ENCODE measurements around the gene CDH22. TPM values are rescaled to one million over a fixed set of nuclear protein-coding genes. Genes with fewer than 3 reads are reported as not detected.

The CDH22 gene
- total RNA-seq, 2 donors from 2014 or later: 0.22 to 0.77 TPM

DNA sequence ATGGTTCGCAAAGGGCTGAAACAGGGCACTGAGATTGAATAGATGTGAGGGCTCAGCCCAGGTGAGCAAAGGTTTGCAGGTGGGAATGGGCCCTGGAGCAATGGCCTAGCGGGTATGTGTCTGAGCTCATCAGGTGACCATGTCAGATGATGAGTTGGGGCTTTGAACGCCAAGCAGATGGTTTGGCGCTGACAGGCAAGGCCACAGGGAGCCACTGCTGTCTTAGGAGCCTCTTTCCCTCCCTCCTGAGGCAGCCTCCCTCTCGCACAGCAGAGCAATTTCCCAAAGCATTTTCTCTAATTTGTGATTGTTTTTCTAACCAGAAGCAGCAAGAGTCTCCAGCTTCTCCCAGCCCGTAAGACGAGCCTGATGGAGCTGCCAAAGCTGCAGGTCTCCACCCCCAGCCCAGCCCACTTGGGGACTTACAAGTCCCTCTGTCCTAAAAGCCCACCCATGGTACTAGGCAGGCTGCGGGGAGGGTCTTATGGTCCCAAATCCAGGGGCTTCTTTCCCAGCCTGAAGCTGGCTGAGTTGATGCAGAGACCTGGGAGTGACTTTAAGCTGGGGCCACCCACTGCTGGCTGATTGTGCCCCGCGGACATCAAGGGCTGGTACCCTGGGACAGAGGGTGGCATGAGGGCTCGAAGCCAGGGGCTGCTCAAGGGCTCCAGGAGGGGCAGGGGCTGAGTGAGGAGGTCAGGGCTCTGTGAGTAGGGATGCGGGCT is 11.6 kb downstream of the CDH22 start:
- Histone ChIP-seq H3K4me1 (ENCODE audit: control insufficient read depth, insufficient read depth, low read length) (no peaks in the 10 kb centered on the region), H3K4me3 (ENCODE audit: low read length) (no peak overlapping the region), H3K36me3 (ENCODE audit: control insufficient read depth, insufficient read depth, low read length) (no peaks in the 10 kb centered on the region), H3K27ac (ENCODE audit: low read depth, low read length) (no peak overlapping the region), H3K9me3 (ENCODE audit: control insufficient read depth, low read length) (no peaks in the 10 kb centered on the region), H3K9ac (ENCODE audit: extremely low read depth, low read length, poor library complexity, severe bottlenecking) (no peak overlapping the region), H3K27me3 (ENCODE audit: control insufficient read depth, insufficient read depth, low read length, poor library complexity, severe bottlenecking) (peaks cover 8% of the 10 kb centered on the region)
- no peaks in the 10 kb centered on the region for H3K36me3 Mint-ChIP-seq (ENCODE audit: low read depth)
- H3K27me3 Mint-ChIP-seq (ENCODE audit: insufficient read depth): peaks cover 27% of the 10 kb centered on the region
- no peak overlapping the region for H3K4me3 Mint-ChIP-seq
- 82 to 84% methylated on average over 9 to 12 of the region's 12 CpGs for WGBS, 2 experiments (ENCODE audit: insufficient coverage in 1 of 2, insufficient read length in 1 of 2)
- H3K9me3 Mint-ChIP-seq: no peaks in the 10 kb centered on the region
- no peak for DNase-seq
- TF ChIP-seq, protein P1, sequence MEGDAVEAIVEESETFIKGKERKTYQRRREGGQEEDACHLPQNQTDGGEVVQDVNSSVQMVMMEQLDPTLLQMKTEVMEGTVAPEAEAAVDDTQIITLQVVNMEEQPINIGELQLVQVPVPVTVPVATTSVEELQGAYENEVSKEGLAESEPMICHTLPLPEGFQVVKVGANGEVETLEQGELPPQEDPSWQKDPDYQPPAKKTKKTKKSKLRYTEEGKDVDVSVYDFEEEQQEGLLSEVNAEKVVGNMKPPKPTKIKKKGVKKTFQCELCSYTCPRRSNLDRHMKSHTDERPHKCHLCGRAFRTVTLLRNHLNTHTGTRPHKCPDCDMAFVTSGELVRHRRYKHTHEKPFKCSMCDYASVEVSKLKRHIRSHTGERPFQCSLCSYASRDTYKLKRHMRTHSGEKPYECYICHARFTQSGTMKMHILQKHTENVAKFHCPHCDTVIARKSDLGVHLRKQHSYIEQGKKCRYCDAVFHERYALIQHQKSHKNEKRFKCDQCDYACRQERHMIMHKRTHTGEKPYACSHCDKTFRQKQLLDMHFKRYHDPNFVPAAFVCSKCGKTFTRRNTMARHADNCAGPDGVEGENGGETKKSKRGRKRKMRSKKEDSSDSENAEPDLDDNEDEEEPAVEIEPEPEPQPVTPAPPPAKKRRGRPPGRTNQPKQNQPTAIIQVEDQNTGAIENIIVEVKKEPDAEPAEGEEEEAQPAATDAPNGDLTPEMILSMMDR (conservative IDR thresholded peaks at IDR 0.05): no peak
- peaks cover 18% of the 10 kb centered on the region for H3K4me1 Mint-ChIP-seq
- no peak overlapping the region for H3K27ac Mint-ChIP-seq

DNA sequence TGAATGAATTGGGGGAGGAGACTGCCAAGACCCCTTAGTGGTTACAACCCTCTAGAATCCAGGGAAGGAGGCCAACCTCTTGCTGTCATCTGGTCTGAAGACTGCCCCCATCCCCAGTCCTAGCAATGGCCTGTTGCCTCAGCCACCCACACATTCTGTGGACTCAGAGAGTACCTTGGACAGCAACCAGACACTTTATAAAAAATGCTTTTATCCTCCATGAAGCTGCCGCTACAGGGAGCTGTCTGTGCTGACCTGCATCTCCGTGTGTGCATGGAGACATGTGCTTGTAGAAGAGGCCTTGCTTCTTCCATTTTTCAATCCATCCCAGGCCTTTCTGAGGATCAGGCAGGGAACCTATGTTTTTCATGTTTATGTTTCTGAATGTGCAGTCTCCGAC is 15.2 kb downstream of the CDH22 start:
- no peak overlapping the region for H3K4me3 Mint-ChIP-seq
- peaks cover 18% of the 10 kb centered on the region for H3K4me1 Mint-ChIP-seq
- 25 to 54% methylated on average over 2 to 3 of the region's 3 CpGs for WGBS, 2 experiments (ENCODE audit: insufficient coverage in 1 of 2, insufficient read length in 1 of 2)
- no peaks in the 10 kb centered on the region for H3K36me3 ChIP-seq (ENCODE audit: control insufficient read depth, insufficient read depth, low read length)
- H3K9me3 ChIP-seq (ENCODE audit: control insufficient read depth, low read length): no peaks in the 10 kb centered on the region
- no peaks in the 10 kb centered on the region for H3K4me1 ChIP-seq (ENCODE audit: control insufficient read depth, insufficient read depth, low read length)
- no peak overlapping the region for H3K27ac ChIP-seq (ENCODE audit: low read depth, low read length)
- H3K27me3 ChIP-seq (ENCODE audit: control insufficient read depth, insufficient read depth, low read length, poor library complexity, severe bottlenecking): peaks cover 4% of the 10 kb centered on the region
- H3K4me3 ChIP-seq (ENCODE audit: low read length): no peak overlapping the region
- no peaks in the 10 kb centered on the region for H3K9me3 Mint-ChIP-seq
- peaks cover 16% of the 10 kb centered on the region for H3K27me3 Mint-ChIP-seq (ENCODE audit: insufficient read depth)
- peak; percentile 81 for DNase-seq
- H3K9ac ChIP-seq (ENCODE audit: extremely low read depth, low read length, poor library complexity, severe bottlenecking): no peak overlapping the region
- H3K27ac Mint-ChIP-seq: no peak overlapping the region
- TF ChIP-seq, protein P1 (conservative IDR thresholded peaks at IDR 0.05): no peak
- H3K36me3 Mint-ChIP-seq (ENCODE audit: low read depth): no peaks in the 10 kb centered on the region

DNA sequence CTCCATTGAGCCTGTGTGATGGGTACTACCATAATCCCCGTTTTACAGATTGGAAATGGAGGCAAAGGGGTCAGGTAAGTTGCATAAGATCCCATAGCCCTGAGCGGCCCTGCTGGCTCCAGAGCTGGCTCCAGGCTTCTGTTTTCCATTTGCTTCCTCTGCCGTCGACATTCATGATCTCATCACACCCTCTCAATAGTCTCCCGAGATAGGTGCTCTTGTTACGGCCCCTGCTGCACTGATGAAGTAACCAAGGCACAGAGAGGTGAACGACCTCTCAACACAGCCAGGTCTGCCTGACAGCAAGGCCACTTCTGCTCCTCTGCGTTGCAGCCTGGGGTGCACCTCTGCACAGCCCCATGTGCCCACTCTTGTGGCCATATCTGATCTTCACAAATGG is 16.9 kb downstream of the CDH22 start:
- Mint-ChIP-seq H3K4me1 (peaks cover 18% of the 10 kb centered on the region), H3K27me3 (ENCODE audit: insufficient read depth) (peaks cover 8% of the 10 kb centered on the region), H3K9me3 (no peaks in the 10 kb centered on the region), H3K27ac (no peak overlapping the region), H3K36me3 (ENCODE audit: low read depth) (no peaks in the 10 kb centered on the region), H3K4me3 (no peak overlapping the region)
- Histone ChIP-seq H3K4me3 (ENCODE audit: low read length) (no peak overlapping the region), H3K27me3 (ENCODE audit: control insufficient read depth, insufficient read depth, low read length, poor library complexity, severe bottlenecking) (no peaks in the 10 kb centered on the region), H3K36me3 (ENCODE audit: control insufficient read depth, insufficient read depth, low read length) (no peaks in the 10 kb centered on the region), H3K4me1 (ENCODE audit: control insufficient read depth, insufficient read depth, low read length) (no peaks in the 10 kb centered on the region), H3K9me3 (ENCODE audit: control insufficient read depth, low read length) (no peaks in the 10 kb centered on the region), H3K9ac (ENCODE audit: extremely low read depth, low read length, poor library complexity, severe bottlenecking) (no peak overlapping the region), H3K27ac (ENCODE audit: low read depth, low read length) (no peak overlapping the region)
- 75 to 83% methylated on average over 4 to 8 of the region's 8 CpGs for WGBS, 2 experiments (ENCODE audit: insufficient coverage in 1 of 2, insufficient read length in 1 of 2)
- TF ChIP-seq, protein P1 (conservative IDR thresholded peaks at IDR 0.05): no peak
- no peak for DNase-seq
